GM12878 (cell line): ENCODE data around the gene ABCA9. TPM values are rescaled to one million over a fixed set of nuclear protein-coding genes. Genes with fewer than 3 reads are reported as not detected.

Source experiments
- ATAC-seq: fragments of 200-7000 bp; cut with Tn5 transposase; 3 replicates; pipeline ENCODE4 v1.9.1; 2020; ENCODE audit warnings: mild to moderate bottlenecking, moderate library complexity
- BruUV-seq: library from RNA; stranded (reverse); fragments of 400-500 nt; replicated peaks from 2 replicates; lab custom pipeline; 2021; lab: Mats Ljungman, UMichigan
- CTCF ChIA-PET: fragments of 300-600 bp; sonication (Branson Sonifier 250); formaldehyde crosslinking; extraction: SDS; loops from one replicate; lab custom pipeline; 2021; ENCODE audit warnings: inconsistent platforms; lab: Yijun Ruan, JAX
- POLR2A ChIA-PET: fragments of 350-600 bp; formaldehyde crosslinking; extraction: SDS; loops from one replicate; lab custom pipeline; 2021; ENCODE audit warnings: inconsistent platforms; lab: Charles Lee
- RAD21 ChIA-PET: fragments of 300-600 bp; sonication (Branson Sonifier 250); formaldehyde crosslinking; loops from one replicate; lab custom pipeline; 2023; ENCODE audit warnings: antibody characterized with exemption; ENCODE audit not compliant: unreplicated experiment; lab: Charles Lee
- SMC1A ChIA-PET: fragments of 300-600 bp; sonication (Branson Sonifier 250); formaldehyde crosslinking; loops from one replicate; lab custom pipeline; 2023; ENCODE audit not compliant: unreplicated experiment, uncharacterized antibody; lab: Charles Lee
- DNase-seq: peaks from one replicate; pipeline ENCODE4 v3.0.0-alpha.2; 2011; ENCODE audit warnings: low read depth, low spot score
- FAIRE-seq: peaks from 3 replicates; lab custom pipeline; 2011; peaks lifted over from hg19 to GRCh38; lab: Jason Lieb, UNC
- H2AFZ ChIP-seq: 2 replicates; pipeline ENCODE4 v1.6.0; 2011; ENCODE audit warnings: low read depth, low read length, control low read depth; ENCODE audit not compliant: control insufficient read depth
- H3K27ac ChIP-seq: 2 replicates; pipeline ENCODE4 v1.5.1; 2011; ENCODE audit warnings: control low read depth; ENCODE audit not compliant: control insufficient read depth, insufficient read depth
- H3K27me3 ChIP-seq, 2 experiments: replicated peaks in 1 of 2; 2 replicates each; pipeline versions ENCODE4 v1.6.0 to v1.6.1; 2011; ENCODE audit warnings: low read length in 1 of 2; ENCODE audit not compliant: control insufficient read depth in 2 of 2, insufficient read depth in 2 of 2
- H3K36me3 ChIP-seq, 2 experiments: 2 replicates each; pipeline ENCODE4 v1.5.1; 2011; ENCODE audit warnings: low read length in 1 of 2; ENCODE audit not compliant: control insufficient read depth in 2 of 2, insufficient read depth in 2 of 2
- H3K4me1 ChIP-seq: 2 replicates; pipeline ENCODE4 v1.6.1; 2011; ENCODE audit warnings: mild to moderate bottlenecking, low read length, moderate library complexity, mixed read lengths; ENCODE audit not compliant: control insufficient read depth, insufficient read depth
- H3K4me2 ChIP-seq: 2 replicates; pipeline ENCODE4 v1.6.0; 2011; ENCODE audit warnings: control low read depth; ENCODE audit not compliant: control insufficient read depth, insufficient read depth
- H3K4me3 ChIP-seq: fragments of 200-600 bp; sonication (generic); 2 replicates; pipeline ENCODE4 v1.5.1; 2016
- H3K79me2 ChIP-seq: 2 replicates; pipeline ENCODE4 v1.6.0; 2011; ENCODE audit warnings: low read length; ENCODE audit not compliant: control insufficient read depth, insufficient read depth
- H3K9ac ChIP-seq: 2 replicates; pipeline ENCODE4 v1.8.0; 2011; ENCODE audit warnings: low read length, control low read depth, mixed read lengths; ENCODE audit not compliant: control insufficient read depth, insufficient read depth
- H3K9me3 ChIP-seq: replicated peaks from 3 replicates; pipeline ENCODE4 v1.5.1; 2011; ENCODE audit warnings: mild to moderate bottlenecking, low read length; ENCODE audit not compliant: control insufficient read depth, insufficient read depth
- H4K20me1 ChIP-seq: 2 replicates; pipeline ENCODE4 v1.6.0; 2011; ENCODE audit not compliant: control insufficient read depth, insufficient read depth
- BHLHE40 ChIP-seq, 2 experiments: fragments of 450-650 bp in 1 of 2; IDR thresholded peaks; 2 replicates each; pipeline ENCODE4 v1.6.1; 2011 to 2017; ENCODE audit warnings: low read depth in 2 of 2, borderline replicate concordance in 1 of 2, improper control_type of control experiment in 1 of 2, low read length in 1 of 2, mild to moderate bottlenecking in 1 of 2
- CREM ChIP-seq: IDR thresholded peaks from 2 replicates; pipeline ENCODE4 v1.6.1; 2014; ENCODE audit warnings: antibody characterized with exemption, low read depth
- DPF2 ChIP-seq: fragments of 450-650 bp; IDR thresholded peaks from 2 replicates; pipeline ENCODE4 v1.6.1; 2017; ENCODE audit warnings: mild to moderate bottlenecking
- ETV6 ChIP-seq, 2 experiments: fragments of 450-650 bp in 1 of 2; IDR thresholded peaks in 1 of 2; conservative IDR thresholded peaks in 1 of 2; 2 replicates each; pipeline ENCODE4 v1.6.1; 2014; ENCODE audit warnings: antibody characterized with exemption in 1 of 2, borderline replicate concordance in 1 of 2, low read depth in 1 of 2, mild to moderate bottlenecking in 1 of 2, moderate library complexity in 1 of 2
- IKZF2 ChIP-seq, 2 experiments: fragments of 450-650 bp; IDR thresholded peaks; 2 replicates each; pipeline ENCODE4 v1.6.1; 2017; ENCODE audit warnings: mild to moderate bottlenecking in 2 of 2, moderate library complexity in 2 of 2
- MYB ChIP-seq: fragments of 150-350 bp; IDR thresholded peaks from 2 replicates; pipeline ENCODE4 v1.6.1; 2014; ENCODE audit warnings: mild to moderate bottlenecking, low read depth, low read length, borderline replicate concordance
- NFIC ChIP-seq: IDR thresholded peaks from 2 replicates; pipeline ENCODE4 v1.6.1; 2012; ENCODE audit warnings: low read depth, mild to moderate bottlenecking, inconsistent platforms, low read length, moderate library complexity
- NR2C2 ChIP-seq: IDR thresholded peaks from 2 replicates; pipeline ENCODE4 v1.6.1; 2011; ENCODE audit warnings: borderline replicate concordance, low read depth; ENCODE audit not compliant: control insufficient read depth, insufficient read length
- POLR2AphosphoS2 ChIP-seq: IDR thresholded peaks from 2 replicates; pipeline ENCODE4 v1.6.1; 2011; ENCODE audit warnings: low read depth, mild to moderate bottlenecking, low read length, improper control_type of control experiment, moderate library complexity
- RAD51 ChIP-seq: fragments of 450-650 bp; IDR thresholded peaks from 2 replicates; pipeline ENCODE4 v1.6.1; 2016; ENCODE audit warnings: moderate library complexity, mild to moderate bottlenecking, inconsistent platforms
- SUPT20H ChIP-seq: IDR thresholded peaks from 2 replicates; pipeline ENCODE4 v1.6.1; 2011; ENCODE audit warnings: low read depth, mild to moderate bottlenecking, low read length, moderate library complexity, borderline replicate concordance; ENCODE audit not compliant: control insufficient read depth
- TCF12 ChIP-seq: IDR thresholded peaks from 2 replicates; pipeline ENCODE4 v1.6.1; 2011; ENCODE audit warnings: low read depth, mild to moderate bottlenecking, low read length
- ZNF24 ChIP-seq: fragments of 450-650 bp; IDR thresholded peaks from 2 replicates; pipeline ENCODE4 v1.6.1; 2017; ENCODE audit warnings: antibody characterized with exemption, mild to moderate bottlenecking
- ZNF622 ChIP-seq: fragments of 450-650 bp; IDR thresholded peaks from 2 replicates; pipeline ENCODE4 v1.6.1; 2017; ENCODE audit warnings: mild to moderate bottlenecking, inconsistent platforms
- WGBS: methylation state at CpG from one replicate; pipeline ENCODE4 v1.1.6; 2016; ENCODE audit warnings: low lambda C conversion rate; ENCODE audit not compliant: insufficient replicate concordance, insufficient coverage; ENCODE audit errors: missing lambda C conversion rate; 5-methylcytosine and 5-hydroxymethylcytosine counted together
- in situ Hi-C: fragments of 300-500 bp; cut with MboI; formaldehyde crosslinking; loops from 9 replicates; pipeline ENCODE4 v1.14.3; 2018; ENCODE audit warnings: mixed read lengths
- intact Hi-C: fragments of 100-400 bp; cut with micrococcal nuclease; formaldehyde crosslinking; loops from one replicate; pipeline ENCODE4 v1.14.2; 2022; ENCODE audit not compliant: unreplicated experiment
- polyA plus RNA-seq, 11 experiments: library from polyadenylated mRNA; depleted of rRNA in 4 of 11; unstranded in 6 of 11; stranded (reverse) in 5 of 11; fragments of >200 nt; fragmentation: Nextera tagmentation in 4 of 11; fragmentation: Illumina TruSeq in 1 of 11; extraction: Ambion mirVana in 4 of 11; extraction: Trizol in 1 of 11; gene quantifications; 1 replicate in 1 of 11; 2 replicates in 10 of 11; pipeline versions ENCODE4 v1.2.1 to v1.2.3, GENCODE V29; 2011 to 2016; ENCODE audit warnings: inconsistent platforms in 2 of 11, missing spikeins in 2 of 11, low read depth in 1 of 11
- total RNA-seq, 4 experiments: library from RNA; depleted of rRNA in 3 of 4; stranded (reverse); fragments of >200 nt in 3 of 4; fragmentation: Illumina TruSeq in 1 of 4; extraction: Trizol in 1 of 4; gene quantifications; 2 replicates each; pipeline versions ENCODE4 v1.2.1 to v1.2.3, GENCODE V29; 2013 to 2021
- TF ChIP-seq, protein P1 (sequence below): IDR thresholded peaks from 2 replicates; pipeline ENCODE4 v1.6.1; 2012; ENCODE audit warnings: low read depth, low read length, improper control_type of control experiment

The ABCA9 gene
- total and polyA plus RNA-seq, 10 of the 15 experiments (the other 5 are each of a cell fraction or from before 2014, with no cell fraction given), result under 0.01 to 2.9 (median 0.31) TPM

DNA sequence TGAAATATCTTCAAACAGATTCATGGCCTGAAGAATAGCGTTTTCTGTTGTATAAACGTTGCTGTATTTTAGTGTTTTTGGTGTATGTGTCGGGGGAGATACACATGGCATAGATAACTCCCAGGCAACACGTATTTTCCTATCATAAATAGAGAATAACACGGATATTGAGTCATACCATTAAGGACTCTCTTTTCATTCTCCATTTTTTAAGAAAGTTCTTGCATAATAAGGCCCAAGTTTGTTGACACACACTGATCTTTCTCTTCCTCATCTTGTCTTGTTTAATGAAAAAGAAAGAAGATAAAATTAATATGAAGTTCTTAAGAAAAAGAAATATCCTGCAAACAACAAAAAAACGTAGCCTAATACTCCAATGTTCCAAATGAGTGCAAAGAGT lies 119.0 kb downstream of the ABCA9 start:
- no peaks in the 10 kb centered on the region for H3K27me3 ChIP-seq
- in situ Hi-C loops, result no loop called here
- intact Hi-C loops, result no loop called here
- BruUV-seq, result no TSS peak
- H3K36me3 ChIP-seq, result no peaks in the 10 kb centered on the region
- H3K4me3 ChIP-seq, result no peak overlapping the region
- H3K9ac ChIP-seq, result no peak overlapping the region
- ChIA-PET POLR2A (no interaction called here), RAD21 (no interaction called here), CTCF (interaction anchor here (1.0 kb wide), 1 partner anchor 306 kb away, joined by 3 read pairs; no protein-coding TSS in a partner anchor), SMC1A (no interaction called here)
- no peaks in the 10 kb centered on the region for H3K79me2 ChIP-seq
- FAIRE-seq (no peak), DNase-seq (no peak), ATAC-seq (no peak)
- no peak overlapping the region for H3K4me2 ChIP-seq
- WGBS, result 14% methylated on average over 6 of the region's 6 CpGs
- H3K4me1 ChIP-seq, result no peaks in the 10 kb centered on the region
- no peak overlapping the region for H2AFZ ChIP-seq
- TF ChIP-seq ZNF24 (no peak), POLR2AphosphoS2 (no peak), ETV6 (conservative IDR thresholded peaks at IDR 0.05 in 1 of 2, IDR thresholded peaks at IDR 0.05 in 1 of 2; ENCODE audit: borderline replicate concordance in 1 of 2, low read depth in 1 of 2) (no peak), NR2C2 (no peak), BHLHE40 (IDR thresholded peaks at IDR 0.05; ENCODE audit: borderline replicate concordance in 1 of 2, low read depth in 2 of 2, low read length in 1 of 2) (no peak), SUPT20H (no peak), NFIC (no peak)
- no peaks in the 10 kb centered on the region for H4K20me1 ChIP-seq
- no peak overlapping the region for H3K27ac ChIP-seq
- no peaks in the 10 kb centered on the region for H3K9me3 ChIP-seq

GRCh38 chr17:68939195-68939594 lies 121.5 kb downstream of the ABCA9 start:
- no peak overlapping the region for H3K27ac ChIP-seq
- ChIA-PET CTCF (no interaction called here), SMC1A (no interaction called here), RAD21 (no interaction called here), POLR2A (no interaction called here)
- H2AFZ ChIP-seq, result no peak overlapping the region
- no peaks in the 10 kb centered on the region for H3K9me3 ChIP-seq
- DNase-seq, result no peak
- H3K4me3 ChIP-seq, result no peak overlapping the region
- H3K4me1 ChIP-seq, result no peaks in the 10 kb centered on the region
- TF ChIP-seq MYB (no peak), RAD51 (no peak), TCF12 (no peak), IKZF2 (IDR thresholded peaks at IDR 0.05) (no peak), ZNF622 (no peak), DPF2 (no peak), CREM (no peak)
- TF ChIP-seq, protein P1, sequence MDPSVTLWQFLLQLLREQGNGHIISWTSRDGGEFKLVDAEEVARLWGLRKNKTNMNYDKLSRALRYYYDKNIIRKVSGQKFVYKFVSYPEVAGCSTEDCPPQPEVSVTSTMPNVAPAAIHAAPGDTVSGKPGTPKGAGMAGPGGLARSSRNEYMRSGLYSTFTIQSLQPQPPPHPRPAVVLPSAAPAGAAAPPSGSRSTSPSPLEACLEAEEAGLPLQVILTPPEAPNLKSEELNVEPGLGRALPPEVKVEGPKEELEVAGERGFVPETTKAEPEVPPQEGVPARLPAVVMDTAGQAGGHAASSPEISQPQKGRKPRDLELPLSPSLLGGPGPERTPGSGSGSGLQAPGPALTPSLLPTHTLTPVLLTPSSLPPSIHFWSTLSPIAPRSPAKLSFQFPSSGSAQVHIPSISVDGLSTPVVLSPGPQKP, result no peak
- H4K20me1 ChIP-seq, result no peaks in the 10 kb centered on the region
- no peak for ATAC-seq
- H3K4me2 ChIP-seq, result no peak overlapping the region
- no peaks in the 10 kb centered on the region for H3K36me3 ChIP-seq
- BruUV-seq, result no TSS peak
- 47% methylated on average over 3 of the region's 3 CpGs for WGBS
- intact Hi-C loops, result no loop called here
- no peak overlapping the region for H3K9ac ChIP-seq
- FAIRE-seq, result no peak
- no peaks in the 10 kb centered on the region for H3K79me2 ChIP-seq
- H3K27me3 ChIP-seq, result no peaks in the 10 kb centered on the region
- in situ Hi-C loops, result no loop called here
